Endodermal cell (in vitro differentiated cells): ENCODE results near the gene SEC24D. TPM values are rescaled to one million over a fixed set of nuclear protein-coding genes. Genes with fewer than 3 reads are reported as not detected.

Experiments
- DNase-seq: peaks from one replicate; pipeline ENCODE4 v3.0.0-alpha.2; 2017
- H3K27ac ChIP-seq: 2 replicates; pipeline ENCODE4 v1.5.1; 2013; ENCODE audit warnings: mild to moderate bottlenecking, low read depth, low read length, moderate library complexity
- H3K27me3 ChIP-seq: 2 replicates; pipeline ENCODE4 v1.6.1; 2013; ENCODE audit warnings: mild to moderate bottlenecking, low read length, moderate library complexity; ENCODE audit not compliant: insufficient read depth, control insufficient read depth, poor library complexity, severe bottlenecking
- H3K36me3 ChIP-seq: 2 replicates; pipeline ENCODE4 v1.7.0; 2013; ENCODE audit warnings: mild to moderate bottlenecking, low read length, moderate library complexity; ENCODE audit not compliant: control insufficient read depth, insufficient read depth
- H3K4me1 ChIP-seq: one replicate; pipeline ENCODE4 v1.7.0; 2013; ENCODE audit warnings: low read length; ENCODE audit not compliant: control insufficient read depth, insufficient read depth
- H3K4me3 ChIP-seq: 2 replicates; pipeline ENCODE4 v1.5.1; 2013; ENCODE audit warnings: mild to moderate bottlenecking, low read length, moderate library complexity
- H3K9ac ChIP-seq: 2 replicates; pipeline ENCODE4 v1.6.1; 2013; ENCODE audit warnings: mild to moderate bottlenecking, low read length, moderate library complexity; ENCODE audit not compliant: poor library complexity, severe bottlenecking; ENCODE audit errors: extremely low read depth
- H3K9me3 ChIP-seq: 2 replicates; pipeline ENCODE4 v1.6.1; 2013; ENCODE audit warnings: mild to moderate bottlenecking, low read length, moderate library complexity; ENCODE audit not compliant: control insufficient read depth
- H3K27ac Mint-ChIP-seq: 2 replicates; pipeline ENCODE4 v1.8.0; 2020; ENCODE audit warnings: mixed read lengths
- H3K27me3 Mint-ChIP-seq: 2 replicates; pipeline ENCODE4 v1.8.0; 2021; ENCODE audit warnings: mild to moderate bottlenecking, mixed read lengths; ENCODE audit not compliant: insufficient read depth
- H3K36me3 Mint-ChIP-seq: 2 replicates; pipeline ENCODE4 v1.8.0; 2020; ENCODE audit warnings: low read depth, mixed read lengths
- H3K4me1 Mint-ChIP-seq: 2 replicates; pipeline ENCODE4 v1.8.0; 2020; ENCODE audit warnings: mixed read lengths
- H3K4me3 Mint-ChIP-seq: 2 replicates; pipeline ENCODE4 v1.8.0; 2020; ENCODE audit warnings: mild to moderate bottlenecking, moderate library complexity, mixed read lengths
- H3K9me3 Mint-ChIP-seq: 2 replicates; pipeline ENCODE4 v1.8.0; 2020; ENCODE audit warnings: mild to moderate bottlenecking, mixed read lengths
- WGBS, 2 experiments: methylation state at CpG; one replicate each; pipeline versions ENCODE4 v1.1.5 to v1.1.7; 2013; ENCODE audit warnings: missing lambda C conversion rate in 2 of 2, mixed read lengths in 1 of 2; ENCODE audit not compliant: insufficient coverage in 1 of 2, insufficient read length in 1 of 2; 5-methylcytosine and 5-hydroxymethylcytosine counted together
- total RNA-seq, 2 donors: library from RNA; stranded (reverse); fragmentation: NEBNext Ultra II Directional in 1 of 2; extraction: Animal tissue kit (Norgen Biotek cat#: 25700) in 1 of 2; gene quantifications; 2 replicates in 1 of 2; 3 replicates in 1 of 2; pipeline ENCODE4 v1.2.1, GENCODE V29; 2021
- TF ChIP-seq, protein P1 (sequence below): fragments of 200-600 bp; sonication (generic); conservative IDR thresholded peaks from 2 replicates; pipeline ENCODE4 v1.5.0; 2021; ENCODE audit warnings: antibody characterized with exemption, mild to moderate bottlenecking

Gene SEC24D
- total RNA-seq, 2 donors from 2014 or later, result 40.4 to 42.8 TPM

DNA sequence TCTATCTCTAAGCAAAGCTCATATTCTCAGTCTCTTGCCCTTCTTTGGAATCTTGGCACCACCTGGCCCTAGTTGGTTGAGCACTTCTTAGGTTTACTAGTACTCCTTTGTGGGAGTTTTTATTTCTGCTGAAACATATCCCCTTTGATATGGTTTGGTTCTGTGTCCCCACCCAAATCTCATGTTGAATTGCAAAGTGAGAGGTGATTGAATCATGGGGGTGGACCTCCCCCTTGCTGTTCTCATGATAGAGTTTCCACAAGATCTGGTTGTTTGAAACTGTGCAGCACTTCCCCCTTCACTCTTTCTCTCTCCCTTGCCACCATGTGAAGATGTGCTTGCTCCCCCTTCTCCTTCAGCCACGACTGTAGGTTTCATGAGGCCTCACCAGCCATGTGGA, 30.5 kb upstream of the SEC24D start:
- Mint-ChIP-seq H3K27me3 (no peaks in the 10 kb centered on the region), H3K27ac (no peak overlapping the region), H3K36me3 (no peaks in the 10 kb centered on the region), H3K4me1 (peaks cover 7% of the 10 kb centered on the region), H3K9me3 (no peaks in the 10 kb centered on the region), H3K4me3 (no peak overlapping the region)
- DNase-seq, result no peak
- no peaks in the 10 kb centered on the region for H3K27me3 ChIP-seq
- no peak overlapping the region for H3K27ac ChIP-seq
- TF ChIP-seq, protein P1, sequence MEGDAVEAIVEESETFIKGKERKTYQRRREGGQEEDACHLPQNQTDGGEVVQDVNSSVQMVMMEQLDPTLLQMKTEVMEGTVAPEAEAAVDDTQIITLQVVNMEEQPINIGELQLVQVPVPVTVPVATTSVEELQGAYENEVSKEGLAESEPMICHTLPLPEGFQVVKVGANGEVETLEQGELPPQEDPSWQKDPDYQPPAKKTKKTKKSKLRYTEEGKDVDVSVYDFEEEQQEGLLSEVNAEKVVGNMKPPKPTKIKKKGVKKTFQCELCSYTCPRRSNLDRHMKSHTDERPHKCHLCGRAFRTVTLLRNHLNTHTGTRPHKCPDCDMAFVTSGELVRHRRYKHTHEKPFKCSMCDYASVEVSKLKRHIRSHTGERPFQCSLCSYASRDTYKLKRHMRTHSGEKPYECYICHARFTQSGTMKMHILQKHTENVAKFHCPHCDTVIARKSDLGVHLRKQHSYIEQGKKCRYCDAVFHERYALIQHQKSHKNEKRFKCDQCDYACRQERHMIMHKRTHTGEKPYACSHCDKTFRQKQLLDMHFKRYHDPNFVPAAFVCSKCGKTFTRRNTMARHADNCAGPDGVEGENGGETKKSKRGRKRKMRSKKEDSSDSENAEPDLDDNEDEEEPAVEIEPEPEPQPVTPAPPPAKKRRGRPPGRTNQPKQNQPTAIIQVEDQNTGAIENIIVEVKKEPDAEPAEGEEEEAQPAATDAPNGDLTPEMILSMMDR, result no peak
- no peak overlapping the region for H3K9ac ChIP-seq
- no peak overlapping the region for H3K4me3 ChIP-seq
- no peaks in the 10 kb centered on the region for H3K36me3 ChIP-seq
- WGBS, 2 experiments, result 67% methylated on average over 1 of the region's 1 CpG; no CpG with 5 or more reads in 1 of the 2 experiments
- no peaks in the 10 kb centered on the region for H3K4me1 ChIP-seq
- H3K9me3 ChIP-seq, result no peaks in the 10 kb centered on the region

DNA sequence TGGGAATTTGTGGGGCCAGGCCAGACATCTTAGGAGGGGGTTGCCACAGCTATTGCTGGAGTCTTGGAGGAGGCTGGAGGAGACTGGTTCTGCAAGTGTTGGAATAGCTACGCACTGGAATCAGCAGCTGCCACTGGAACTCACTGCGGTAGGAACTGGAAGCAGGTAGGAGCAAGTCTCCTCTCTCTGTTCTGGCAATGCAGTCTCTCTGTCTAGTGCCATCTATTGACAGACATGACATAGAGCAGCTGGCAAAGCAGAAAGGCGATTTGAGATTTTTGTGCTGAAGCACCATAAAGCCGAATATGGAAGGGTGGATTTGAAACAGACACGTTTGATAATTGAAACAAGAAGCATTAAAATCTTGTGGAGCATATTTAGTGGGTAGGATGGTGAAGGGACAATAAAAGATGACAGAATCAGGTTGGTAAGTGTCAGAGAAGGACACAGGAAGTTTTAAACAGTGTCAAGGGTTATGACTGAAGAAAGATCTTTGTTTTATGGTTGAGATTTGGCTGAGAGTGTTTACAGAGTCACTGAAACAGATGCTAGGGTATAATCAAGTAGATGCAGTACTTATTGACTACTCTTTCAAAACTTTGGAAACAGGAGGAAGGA, 29.3 kb upstream of the SEC24D start:
- Mint-ChIP-seq H3K9me3 (no peaks in the 10 kb centered on the region), H3K36me3 (no peaks in the 10 kb centered on the region), H3K4me3 (no peak overlapping the region), H3K27ac (no peak overlapping the region), H3K27me3 (no peaks in the 10 kb centered on the region), H3K4me1 (peaks cover 3% of the 10 kb centered on the region)
- 25 to 26% methylated on average over 5 of the region's 5 CpGs for WGBS, 2 experiments
- DNase-seq, result peak; percentile 79
- H3K4me1 ChIP-seq, result no peaks in the 10 kb centered on the region
- H3K9me3 ChIP-seq, result no peaks in the 10 kb centered on the region
- no peak overlapping the region for H3K4me3 ChIP-seq
- no peaks in the 10 kb centered on the region for H3K27me3 ChIP-seq
- H3K9ac ChIP-seq, result no peak overlapping the region
- no peaks in the 10 kb centered on the region for H3K36me3 ChIP-seq
- TF ChIP-seq, protein P1, result peak; percentile 81
- no peak overlapping the region for H3K27ac ChIP-seq

DNA sequence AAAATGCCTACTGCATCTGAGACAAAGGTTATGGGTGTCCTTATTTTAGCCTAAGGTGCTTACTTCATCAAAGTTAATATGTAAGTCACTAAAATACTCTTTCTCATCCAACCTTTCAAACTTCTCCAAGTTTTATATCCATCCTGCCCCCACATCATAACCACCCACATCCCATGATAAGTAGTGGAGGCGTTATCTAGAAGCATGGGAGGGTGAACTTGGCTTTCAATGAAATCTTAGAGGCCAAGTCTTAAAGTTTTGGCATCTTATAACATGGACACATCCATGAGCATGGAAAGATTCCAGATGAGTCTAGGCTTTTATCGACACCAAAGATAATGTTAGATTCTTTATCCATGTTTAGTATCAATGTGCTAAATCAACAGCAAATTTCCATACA, 22.9 kb upstream of the SEC24D start:
- DNase-seq, result no peak
- no peaks in the 10 kb centered on the region for H3K36me3 ChIP-seq
- H3K27me3 ChIP-seq, result no peaks in the 10 kb centered on the region
- H3K4me3 ChIP-seq, result no peak overlapping the region
- H3K9ac ChIP-seq, result no peak overlapping the region
- Mint-ChIP-seq H3K4me3 (no peak overlapping the region), H3K9me3 (no peaks in the 10 kb centered on the region), H3K4me1 (no peaks in the 10 kb centered on the region), H3K27me3 (no peaks in the 10 kb centered on the region), H3K36me3 (no peaks in the 10 kb centered on the region), H3K27ac (no peak overlapping the region)
- no peaks in the 10 kb centered on the region for H3K4me1 ChIP-seq
- TF ChIP-seq, protein P1, result no peak
- H3K9me3 ChIP-seq, result no peaks in the 10 kb centered on the region
- H3K27ac ChIP-seq, result no peak overlapping the region
- WGBS, 2 experiments, result 100% methylated on average over 2 of the region's 2 CpGs; no CpG with 5 or more reads in 1 of the 2 experiments
